ENCODE results near the gene SLC5A2. TPM values are rescaled to one million over a fixed set of nuclear protein-coding genes. Genes with fewer than 3 reads are reported as not detected.

Gene SLC5A2
- total and polyA plus RNA-seq, 2 of the 13 experiments (the other 11 are each of a cell fraction or from before 2014, with no cell fraction given), result 0.24 to 0.97 TPM

DNA sequence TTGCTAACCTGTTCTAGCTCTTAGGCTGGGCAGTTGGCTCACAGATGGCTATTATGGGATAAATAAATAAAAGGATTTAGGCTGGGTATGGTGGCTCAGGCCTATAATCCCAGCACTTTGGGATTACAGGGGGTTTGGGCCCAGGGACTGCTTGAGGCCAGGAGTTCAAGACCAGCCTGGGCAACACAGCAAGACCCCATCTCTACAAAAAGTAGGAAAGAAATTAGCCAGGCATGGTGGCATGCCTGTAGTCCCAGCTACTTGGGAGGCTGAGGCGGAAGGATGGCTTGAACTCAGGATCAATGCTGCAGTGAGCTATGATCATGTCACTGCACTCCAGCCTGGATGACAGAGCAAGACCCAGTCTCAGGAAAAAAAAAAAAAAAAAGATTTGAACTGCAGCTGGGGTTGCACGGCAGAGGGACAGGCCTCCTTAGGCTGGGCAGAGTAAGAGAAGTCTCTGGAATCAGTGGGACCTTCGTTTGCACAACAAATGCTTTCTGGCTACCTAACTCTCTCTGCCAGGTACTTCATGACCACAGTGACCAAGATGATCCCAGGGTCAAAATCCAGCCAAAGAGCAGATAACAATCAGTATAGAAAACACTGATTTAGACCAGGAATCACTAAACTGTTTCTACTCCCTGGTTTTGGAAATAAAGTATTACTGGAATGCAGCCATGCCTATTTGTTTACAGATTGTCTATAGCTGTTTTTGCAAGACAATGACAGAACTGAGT, 18.5 kb downstream of the SLC5A2 start (continued):
- TF ChIP-seq SKIL (CRISPR knock-in tag; IDR thresholded peaks at IDR 0.05; ENCODE audit: borderline replicate concordance) (no peak), SOX6 (IDR thresholded peaks at IDR 0.05) (no peak), SOX6 (CRISPR knock-in tag; IDR thresholded peaks at IDR 0.05) (no peak), HMG20A (CRISPR knock-in tag; IDR thresholded peaks at IDR 0.05; ENCODE audit: borderline replicate concordance) (peak; percentile 34; the same call in 1 of the 2 replicates), RXRA (CRISPR knock-in tag; IDR thresholded peaks at IDR 0.05) (no peak), SOX13 (IDR thresholded peaks at IDR 0.05) (no peak), SOX13 (CRISPR knock-in tag; conservative IDR thresholded peaks at IDR 0.05 in 1 of 2, IDR thresholded peaks at IDR 0.05 in 1 of 2) (peak in 1 of 2 experiments; percentile 34; a peak in 1 of 4 replicates), SIN3A (IDR thresholded peaks at IDR 0.05; ENCODE audit: borderline replicate concordance, low read depth, low read length) (0 out of 2 replicates have a peak, but pooled peaks have one; percentile 16), ZNF878 (CRISPR knock-in tag; IDR thresholded peaks at IDR 0.05) (no peak), ATF4 (CRISPR knock-in tag; IDR thresholded peaks at IDR 0.05) (no peak), SRSF1 (optimal IDR thresholded peaks at IDR 0.05; ENCODE audit: low read depth, low read length) (no peak), ZNF775 (CRISPR knock-in tag; IDR thresholded peaks at IDR 0.05; ENCODE audit: borderline replicate concordance) (no peak), HDAC2 (CRISPR knock-in tag; IDR thresholded peaks at IDR 0.05) (no peak), NR2F1 (CRISPR knock-in tag; IDR thresholded peaks at IDR 0.05) (0 out of 4 replicates have a peak, but pooled peaks of 1 of the 2 experiments have one; percentile 24), FOXP1 (IDR thresholded peaks at IDR 0.05) (no peak), FOXP1 (CRISPR knock-in tag; IDR thresholded peaks at IDR 0.05) (no peak), GFI1 (CRISPR knock-in tag; IDR thresholded peaks at IDR 0.05; ENCODE audit: borderline replicate concordance) (peak; percentile 94), FOXJ3 (CRISPR knock-in tag; IDR thresholded peaks at IDR 0.05; ENCODE audit: borderline replicate concordance) (no peak), JUNB (CRISPR knock-in tag; IDR thresholded peaks at IDR 0.05; ENCODE audit: borderline replicate concordance) (no peak), NCOR1 (IDR thresholded peaks at IDR 0.05; ENCODE audit: borderline replicate concordance, low read length) (peak; percentile 50; the same call in 1 of the 2 replicates), MED1 (CRISPR knock-in tag; IDR thresholded peaks at IDR 0.05) (peak; percentile 24; the same call in 1 of the 2 replicates), KLF11 (CRISPR knock-in tag; IDR thresholded peaks at IDR 0.05) (no peak), ETV5 (CRISPR knock-in tag; IDR thresholded peaks at IDR 0.05; ENCODE audit: borderline replicate concordance) (no peak), LCORL (IDR thresholded peaks at IDR 0.05) (no peak), LCORL (CRISPR knock-in tag; IDR thresholded peaks at IDR 0.05) (peak; percentile 78), CEBPB (IDR thresholded peaks at IDR 0.05; ENCODE audit: borderline replicate concordance, low read depth, low read length) (peak; percentile 36; the same call in 1 of the 2 replicates), ZNF44 (CRISPR knock-in tag; IDR thresholded peaks at IDR 0.05) (no peak), ATAD3A (CRISPR knock-in tag; IDR thresholded peaks at IDR 0.05) (no peak)
- TF ChIP-seq, protein P1, sequence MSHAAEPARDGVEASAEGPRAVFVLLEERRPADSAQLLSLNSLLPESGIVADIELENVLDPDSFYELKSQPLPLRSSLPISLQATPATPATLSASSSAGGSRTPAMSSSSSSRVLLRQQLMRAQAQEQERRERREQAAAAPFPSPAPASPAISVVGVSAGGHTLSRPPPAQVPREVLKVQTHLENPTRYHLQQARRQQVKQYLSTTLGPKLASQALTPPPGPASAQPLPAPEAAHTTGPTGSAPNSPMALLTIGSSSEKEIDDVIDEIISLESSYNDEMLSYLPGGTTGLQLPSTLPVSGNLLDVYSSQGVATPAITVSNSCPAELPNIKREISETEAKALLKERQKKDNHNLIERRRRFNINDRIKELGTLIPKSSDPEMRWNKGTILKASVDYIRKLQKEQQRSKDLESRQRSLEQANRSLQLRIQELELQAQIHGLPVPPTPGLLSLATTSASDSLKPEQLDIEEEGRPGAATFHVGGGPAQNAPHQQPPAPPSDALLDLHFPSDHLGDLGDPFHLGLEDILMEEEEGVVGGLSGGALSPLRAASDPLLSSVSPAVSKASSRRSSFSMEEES (CRISPR knock-in tag; IDR thresholded peaks at IDR 0.05), result no peak
